Adrenal gland (tissue), 5 donors: Measurements from ENCODE around the gene SNAP25.

Source experiments
- CTCF ChIP-seq, 6 experiments: fragments of 450-650 bp in 4 of 6; fragments of 200-600 bp in 2 of 6; sonication (generic) in 1 of 6; IDR thresholded peaks; 1 replicate in 5 of 6; 2 replicates in 1 of 6; pipeline versions ENCODE4 v1.5.1 to v1.8.0; 2016 to 2021; ENCODE audit warnings: antibody characterized with exemption in 6 of 6, mild to moderate bottlenecking in 2 of 6, moderate library complexity in 1 of 6
- POLR2A ChIP-seq, 2 donors: fragments of 450-650 bp; IDR thresholded peaks; one replicate each; pipeline ENCODE4 v1.6.1; 2017; ENCODE audit warnings: antibody characterized with exemption in 2 of 2, mild to moderate bottlenecking in 2 of 2, moderate library complexity in 1 of 2
- donor health status: DM: no; HTN: no; CAD: no.

- TF ChIP-seq CTCF (IDR thresholded peaks at IDR 0.05) (no peak), POLR2A (IDR thresholded peaks at IDR 0.05) (no peak)
Observed at GRCh38 chr20:10170261-10170660, 48.4 kb upstream of the SNAP25 start.
